H4 (cell line): ENCODE measurements around the gene LMF2. TPM values are rescaled to one million over a fixed set of nuclear protein-coding genes. Genes with fewer than 3 reads are reported as not detected.

ENCODE experiments used
- DNase-seq: peaks from one replicate; pipeline ENCODE4 v3.0.0-alpha.2; 2015; ENCODE audit warnings: low spot score
- total RNA-seq: library from RNA; depleted of rRNA; stranded (reverse); fragments of >200 nt; shearing (Covaris generic); gene quantifications from 2 replicates; pipeline ENCODE4 v1.2.3, GENCODE V29; 2014; rRNA removed

The LMF2 gene
- total RNA-seq, 1 experiment from 2014 or later: 9.4 TPM

DNA sequence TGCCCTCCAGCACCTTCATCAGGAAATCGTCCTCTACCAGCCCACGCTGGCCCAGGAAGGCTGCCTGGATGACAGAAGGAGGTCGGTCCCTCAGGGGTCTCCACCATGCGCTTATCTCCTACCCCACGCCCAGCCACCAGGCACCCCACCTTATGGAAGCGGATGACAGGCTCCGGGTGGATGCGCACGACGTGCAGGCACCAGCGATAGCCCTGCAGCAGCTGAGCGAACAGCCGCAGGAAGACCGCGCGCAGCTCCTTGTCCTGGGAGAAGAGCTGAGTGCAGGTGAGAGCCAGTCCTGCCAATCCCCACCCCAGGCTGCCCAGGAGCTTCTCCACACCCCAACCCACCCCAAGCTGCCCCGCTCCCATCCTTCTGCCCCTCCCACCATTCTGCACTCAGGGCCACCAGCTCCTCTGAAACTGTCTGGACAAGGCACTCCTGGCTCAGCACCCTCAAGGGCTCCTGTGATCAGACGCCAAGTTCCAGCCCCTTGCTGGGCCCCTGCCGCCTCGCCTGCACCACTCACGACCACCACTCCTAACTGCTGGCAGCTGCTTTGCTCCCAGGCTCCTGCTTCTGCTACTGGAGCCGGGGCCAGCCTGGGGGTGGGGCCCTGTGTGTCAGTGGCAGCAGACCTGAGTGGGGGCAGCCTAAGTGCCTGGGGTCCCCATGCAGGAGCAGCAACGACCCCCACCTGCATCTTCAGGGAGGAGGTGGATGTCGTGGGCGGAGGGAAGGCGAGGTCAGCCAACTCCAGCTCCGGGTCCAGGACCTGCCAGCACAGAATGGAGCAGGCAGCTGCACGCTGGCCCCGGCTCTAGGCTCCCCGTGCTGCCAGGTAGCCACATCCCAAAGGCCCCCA, 42.2 kb downstream of the LMF2 start:
- no peak for DNase-seq

DNA sequence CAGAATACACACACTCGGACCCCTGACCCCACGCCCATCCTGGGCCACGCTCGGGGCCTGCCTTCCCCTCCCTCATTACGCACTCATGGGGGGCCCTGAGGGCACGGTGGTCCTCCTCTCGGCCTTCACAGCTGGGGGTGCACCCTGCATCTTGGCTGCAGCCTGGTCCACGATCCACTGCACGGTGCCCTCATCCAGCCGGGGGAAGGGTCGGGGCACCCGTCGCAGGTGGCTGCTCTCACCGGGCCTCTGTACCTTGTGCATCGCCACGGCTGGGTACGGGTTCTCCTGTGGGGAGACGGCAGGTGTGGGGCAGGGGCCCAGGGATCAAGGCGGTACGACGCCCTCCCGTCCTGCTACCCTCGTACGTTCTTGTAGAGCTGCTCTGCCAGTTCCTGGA, 43.1 kb downstream of the LMF2 start:
- DNase-seq: no peak

DNA sequence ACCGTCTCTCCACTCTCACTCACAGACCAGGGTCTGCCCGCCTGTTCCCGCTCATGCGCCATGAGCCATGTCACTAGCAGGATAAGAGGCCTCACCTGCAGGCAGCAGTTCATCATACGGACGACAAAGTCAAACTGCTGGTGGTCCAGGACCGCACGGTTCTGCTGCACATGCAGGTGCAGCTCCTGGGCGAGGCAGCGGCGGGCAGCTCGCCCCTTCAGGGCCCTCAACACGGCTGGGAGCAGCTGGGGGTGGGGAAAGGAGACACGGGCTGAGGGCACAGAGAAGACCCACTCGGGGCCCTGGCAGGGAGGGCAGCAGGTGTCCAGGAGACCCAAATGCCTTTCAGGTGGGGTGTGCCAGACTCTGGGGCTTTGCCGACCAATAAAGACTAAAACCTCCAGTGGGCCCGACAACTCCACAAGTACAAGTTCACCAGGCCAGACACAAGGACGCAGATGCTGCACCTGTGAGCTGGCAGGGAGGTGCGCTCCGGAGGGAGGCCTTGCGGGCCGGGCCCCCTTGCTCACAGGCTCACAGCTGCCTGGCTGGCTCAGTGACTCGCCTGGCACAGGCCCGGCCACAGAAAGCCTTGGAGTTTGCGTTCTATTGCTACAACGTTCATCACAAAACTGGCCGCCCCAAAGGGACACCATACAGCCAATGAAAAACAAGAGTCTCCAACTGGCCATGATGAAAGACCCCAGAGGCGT, 44.2 kb downstream of the LMF2 start:
- DNase-seq: no peak

DNA sequence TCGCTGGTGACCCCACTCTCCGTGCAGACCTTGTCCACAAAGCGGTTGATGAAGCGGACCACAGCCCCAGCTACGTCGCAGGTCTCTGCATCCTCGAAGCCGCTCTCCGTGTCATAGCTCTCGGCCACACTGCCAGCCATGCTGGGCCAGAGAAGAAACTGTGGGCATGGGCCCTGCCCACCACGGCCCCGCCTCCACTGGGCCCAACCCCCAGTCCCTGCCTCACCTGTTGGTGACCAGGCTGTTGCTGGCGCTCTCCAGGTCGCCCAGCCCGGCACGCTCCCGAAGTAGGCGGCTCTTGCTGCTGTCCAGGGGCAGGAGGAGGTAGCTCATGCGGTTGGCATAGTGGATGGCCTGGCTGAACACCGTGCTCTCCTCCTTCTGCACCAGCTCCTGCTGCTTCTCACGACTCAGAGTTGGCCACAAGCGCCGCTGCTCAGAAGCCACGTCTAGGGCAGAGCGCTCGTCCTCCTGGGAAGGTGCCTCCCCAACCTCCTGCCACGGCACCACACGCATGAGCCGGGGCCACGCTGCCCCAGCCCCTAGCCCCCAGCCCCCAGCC, 45.4 kb downstream of the LMF2 start:
- no peak for DNase-seq

GRCh38 chr22:50461536-50461935, 46.0 kb downstream of the LMF2 start:
- no peak for DNase-seq

- no peak for DNase-seq
Observed at GRCh38 chr22:50460938-50461337, 46.6 kb downstream of the LMF2 start.

DNA sequence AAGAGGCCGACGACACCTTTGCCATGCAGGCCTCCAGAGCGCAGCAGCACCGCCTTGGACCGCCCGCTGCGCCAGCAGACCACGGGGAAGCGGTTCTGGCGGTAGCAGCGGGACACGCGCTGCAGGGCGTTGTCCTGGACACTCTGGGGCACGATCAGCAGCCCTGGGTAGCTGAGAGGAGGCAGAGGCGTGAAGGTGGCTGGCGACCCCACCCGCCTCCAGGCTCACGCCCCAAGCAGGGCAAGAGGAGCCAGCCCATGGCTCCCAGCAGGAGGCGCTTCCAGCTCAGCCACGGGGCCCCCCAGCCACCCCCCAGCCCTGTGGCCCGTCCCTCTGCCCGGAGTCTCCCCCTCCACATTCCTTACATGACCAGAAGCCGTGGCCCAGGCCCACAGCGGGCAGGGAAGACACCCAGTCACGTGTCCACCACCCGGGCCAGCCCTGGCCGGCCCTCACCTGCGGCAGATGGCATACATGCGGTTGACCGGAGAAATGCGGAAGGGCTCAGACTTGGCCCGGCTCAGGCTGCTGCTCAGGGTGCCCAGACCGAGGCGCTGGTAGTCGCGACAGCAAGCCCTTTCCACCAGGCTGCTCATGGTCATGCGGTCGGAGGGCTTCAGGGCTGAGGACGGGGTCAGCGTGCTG, 47.9 kb downstream of the LMF2 start:
- no peak for DNase-seq

- no peak for DNase-seq
Observed at GRCh38 chr22:50459016-50459415, 48.5 kb downstream of the LMF2 start.

GRCh38 chr22:50456466-50457234, 50.9 kb downstream of the LMF2 start:
- no peak for DNase-seq

GRCh38 chr22:50456026-50456425, 51.5 kb downstream of the LMF2 start:
- DNase-seq: no peak

DNA sequence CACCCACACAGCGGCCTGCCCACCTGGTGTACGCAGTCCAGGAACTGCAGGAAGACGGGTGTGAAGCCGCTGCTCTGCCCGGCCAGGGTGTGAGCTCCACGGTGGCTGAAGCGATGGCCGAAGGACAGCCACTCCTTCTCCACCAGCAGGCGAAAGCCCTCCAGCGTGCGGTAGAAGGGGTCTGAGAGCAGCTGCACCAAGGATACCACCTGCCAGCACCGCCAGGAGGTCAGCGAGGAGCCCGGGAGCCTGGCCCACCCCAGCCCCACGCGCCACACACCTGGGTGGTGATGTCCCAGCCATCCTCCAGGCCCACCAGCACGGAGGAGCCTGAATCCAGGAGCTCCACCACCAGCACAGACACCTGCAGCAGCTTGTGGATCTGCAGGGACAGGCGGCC, 52.3 kb downstream of the LMF2 start:
- DNase-seq: no peak

DNA sequence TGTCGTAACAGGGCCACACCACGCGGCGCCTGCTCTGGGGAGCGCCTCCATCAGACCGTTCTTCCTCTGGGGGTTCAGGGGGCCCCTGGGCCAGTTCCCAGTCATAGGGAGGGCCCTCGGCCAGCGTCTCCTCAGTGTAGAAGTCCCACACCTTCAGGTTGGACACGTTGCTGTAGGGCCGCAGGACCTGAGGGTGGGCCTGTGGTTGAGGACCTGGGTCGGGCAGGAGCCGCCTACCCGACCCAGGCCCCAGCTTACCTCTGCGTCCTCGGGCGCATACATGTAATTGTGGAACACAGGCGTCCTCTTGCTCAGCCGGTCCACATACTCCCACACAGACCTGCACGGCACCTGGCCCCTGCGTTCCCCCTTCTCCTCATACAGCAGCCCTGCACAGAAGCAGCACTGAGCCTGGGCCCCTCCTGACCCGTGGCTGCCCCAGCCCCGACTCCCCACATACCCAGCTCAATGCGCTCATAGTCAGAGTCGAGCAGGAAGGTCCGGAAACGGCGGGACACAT, 52.9 kb downstream of the LMF2 start:
- no peak for DNase-seq

Other genes starting within 250 kb of the LMF2 start
- 33.3 and 37.8 TPM in 2 replicates for gene MAPK12, start 246.0 kb downstream of the LMF2 start, total RNA-seq
- 4.0 and 5.5 TPM in 2 replicates for gene MAPK11, start 237.3 kb downstream of the LMF2 start, total RNA-seq
- gene PLXNB2, start 200.1 kb downstream of the LMF2 start, total RNA-seq: 42.4 and 53.2 TPM in 2 replicates
- 0.35 and 1.3 TPM in 2 replicates for gene DENND6B, start 180.7 kb downstream of the LMF2 start, total RNA-seq
- 22.9 and 32.1 TPM in 2 replicates for gene PPP6R2, start 164.4 kb downstream of the LMF2 start, total RNA-seq
- 29.1 and 33.9 TPM in 2 replicates for gene SBF1, start 32.7 kb downstream of the LMF2 start, total RNA-seq
- 0.17 and 0.39 TPM in 2 replicates for gene ADM2, start 26.2 kb downstream of the LMF2 start, total RNA-seq
- gene MIOX, start 20.8 kb downstream of the LMF2 start, total RNA-seq: not detected in 2 replicates
- 39.0 and 76.8 TPM in 2 replicates for gene NCAPH2, start 522 bp upstream of the LMF2 start, total RNA-seq
- 1.3 and 11.9 TPM in 2 replicates for gene SCO2, start 17.9 kb upstream of the LMF2 start, total RNA-seq
- 0.39 and 0.68 TPM in 2 replicates for gene TYMP, start 22.3 kb upstream of the LMF2 start, total RNA-seq
- gene KLHDC7B, start 38.2 kb upstream of the LMF2 start, total RNA-seq: 0.18 and 0.48 TPM in 2 replicates
- gene SYCE3, start 55.2 kb upstream of the LMF2 start, total RNA-seq: not detected in 2 replicates
- gene CPT1B, start 70.7 kb upstream of the LMF2 start, total RNA-seq: 2.0 and 2.4 TPM in 2 replicates
- 9.4 and 12.1 TPM in 2 replicates for gene CHKB, start 75.1 kb upstream of the LMF2 start, total RNA-seq
- 0.29 and 0.41 TPM in 2 replicates for gene MAPK8IP2, start 93.1 kb upstream of the LMF2 start, total RNA-seq
- 8.4 and 9.3 TPM in 2 replicates for gene ARSA, start 120.5 kb upstream of the LMF2 start, total RNA-seq
- gene SHANK3, start 165.1 kb upstream of the LMF2 start, total RNA-seq: 0.19 and 0.62 TPM in 2 replicates
- gene ACR, start 230.5 kb upstream of the LMF2 start, total RNA-seq: not detected in 2 replicates